Stimulated activated CD4-positive, alpha-beta T cell treated with anti-CD3 and anti-CD28 coated beads, TNF-alpha, amount 100 ng/mL, for 48 hours (primary cell): ENCODE measurements around the gene KRT15.
A peak's percentile ranks its signal among the peaks of the same experiment; 100 is the strongest.

ENCODE experiments used
- DNase-seq, 3 donors: peaks; one replicate each; pipeline ENCODE4 v3.0.0-alpha.2; 2020; ENCODE audit warnings: low read depth in 3 of 3

The KRT15 gene

GRCh38 chr17:41505809-41506767 lies 12.6 kb downstream of the KRT15 start:
- no peak for DNase-seq

GRCh38 chr17:41505007-41505808 lies 13.5 kb downstream of the KRT15 start, which contains the start of gene KRT13:
TSS of gene KRT13 (minus strand) at chr17:41505612. CDS start at chr17:41505550, 62 bp downstream.
- DNase-seq, result no peak

- DNase-seq, result no peak
These were observed 14.3 kb downstream of the KRT15 start for GRCh38 chr17:41504246-41504977.

DNA sequence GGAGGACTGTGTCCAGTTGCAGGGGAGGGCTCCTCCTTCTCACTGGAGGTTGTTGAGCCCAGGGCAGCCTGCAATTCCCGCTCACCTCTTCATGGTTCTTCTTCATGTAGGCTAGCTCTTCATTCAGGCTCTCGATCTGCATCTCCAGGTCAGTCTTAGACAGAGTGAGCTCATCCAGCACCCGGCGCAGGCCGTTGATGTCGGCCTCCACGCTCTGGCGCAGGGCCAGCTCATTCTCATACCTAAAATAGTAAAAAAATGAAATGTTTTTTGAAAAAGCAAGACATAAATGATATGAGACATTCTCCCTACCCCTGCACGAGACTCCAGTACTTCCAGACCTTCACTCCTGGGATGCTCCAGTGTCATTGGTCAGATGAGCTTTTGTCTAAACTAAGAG lies 15.5 kb downstream of the KRT15 start:
- no peak for DNase-seq

GRCh38 chr17:41500131-41500911 lies 18.4 kb downstream of the KRT15 start:
- no peak for DNase-seq

- DNase-seq, result no peak
These were observed 19.0 kb downstream of the KRT15 start for GRCh38 chr17:41499714-41500113.

DNA sequence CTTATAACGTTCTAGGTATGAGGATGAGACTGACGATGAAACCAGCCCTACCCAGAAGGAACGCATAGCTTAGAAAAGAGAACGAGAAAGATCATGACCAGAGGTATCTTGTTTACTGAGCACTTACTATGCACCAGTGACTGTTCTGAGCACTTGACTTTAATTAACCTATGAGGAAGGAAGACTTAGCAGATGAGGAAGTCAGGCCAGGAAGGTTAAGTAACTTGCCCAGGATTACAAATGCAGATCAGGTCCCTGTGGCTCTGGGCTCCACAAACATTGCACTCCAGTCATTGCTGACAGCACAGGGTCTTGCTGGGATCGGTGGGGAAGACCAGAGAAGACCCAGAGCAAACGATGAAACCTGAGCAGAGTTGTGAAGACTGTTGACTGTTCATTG lies 20.4 kb downstream of the KRT15 start:
- DNase-seq, result no peak

- peak; percentile 41 to 78 (median 70) for DNase-seq
These were observed 21.7 kb downstream of the KRT15 start for GRCh38 chr17:41496803-41497484.

GRCh38 chr17:41494524-41494923 lies 24.2 kb downstream of the KRT15 start:
- DNase-seq, result no peak

DNA sequence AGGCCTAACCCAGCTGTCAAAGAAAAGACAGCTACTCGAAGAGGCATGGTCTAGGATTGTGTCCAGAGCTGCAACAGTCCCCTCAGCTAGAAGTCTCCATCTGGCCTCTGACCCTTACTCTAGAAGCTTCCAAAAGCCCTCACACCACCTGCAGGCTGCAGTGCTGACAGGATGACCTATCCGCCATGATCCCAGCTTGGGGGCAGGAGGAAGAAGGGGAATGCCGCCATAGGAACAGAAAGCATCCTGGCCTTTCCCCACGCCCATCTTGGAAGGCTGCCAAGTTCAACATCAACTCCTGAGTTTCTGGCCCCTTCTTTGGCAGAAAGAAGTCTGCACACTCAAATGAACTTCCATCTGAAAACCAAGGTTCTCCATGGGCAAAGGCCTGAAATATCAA lies 25.9 kb downstream of the KRT15 start:
- DNase-seq, result no peak

DNA sequence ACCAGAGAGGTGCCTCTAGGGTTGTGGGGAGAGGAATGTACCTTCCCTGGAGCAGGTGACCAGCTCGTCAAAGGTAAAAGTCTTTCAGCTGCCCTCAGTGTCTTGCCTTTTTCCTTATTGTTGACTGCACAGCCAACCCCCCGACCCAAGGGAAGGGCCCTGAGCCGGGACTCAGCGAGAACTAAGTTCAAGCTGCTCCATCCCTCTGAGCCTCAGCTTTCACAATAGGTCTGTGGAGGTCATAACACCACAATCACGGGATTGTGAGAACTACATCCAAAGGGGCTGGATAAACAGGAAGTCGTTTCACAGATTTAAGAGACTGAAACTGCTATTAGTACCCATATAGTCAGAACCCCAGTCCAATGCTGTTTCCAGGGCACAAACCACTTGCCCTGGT lies 26.3 kb downstream of the KRT15 start:
- DNase-seq, result no peak

GRCh38 chr17:41491476-41491875 lies 27.2 kb downstream of the KRT15 start:
- DNase-seq, result no peak

DNA sequence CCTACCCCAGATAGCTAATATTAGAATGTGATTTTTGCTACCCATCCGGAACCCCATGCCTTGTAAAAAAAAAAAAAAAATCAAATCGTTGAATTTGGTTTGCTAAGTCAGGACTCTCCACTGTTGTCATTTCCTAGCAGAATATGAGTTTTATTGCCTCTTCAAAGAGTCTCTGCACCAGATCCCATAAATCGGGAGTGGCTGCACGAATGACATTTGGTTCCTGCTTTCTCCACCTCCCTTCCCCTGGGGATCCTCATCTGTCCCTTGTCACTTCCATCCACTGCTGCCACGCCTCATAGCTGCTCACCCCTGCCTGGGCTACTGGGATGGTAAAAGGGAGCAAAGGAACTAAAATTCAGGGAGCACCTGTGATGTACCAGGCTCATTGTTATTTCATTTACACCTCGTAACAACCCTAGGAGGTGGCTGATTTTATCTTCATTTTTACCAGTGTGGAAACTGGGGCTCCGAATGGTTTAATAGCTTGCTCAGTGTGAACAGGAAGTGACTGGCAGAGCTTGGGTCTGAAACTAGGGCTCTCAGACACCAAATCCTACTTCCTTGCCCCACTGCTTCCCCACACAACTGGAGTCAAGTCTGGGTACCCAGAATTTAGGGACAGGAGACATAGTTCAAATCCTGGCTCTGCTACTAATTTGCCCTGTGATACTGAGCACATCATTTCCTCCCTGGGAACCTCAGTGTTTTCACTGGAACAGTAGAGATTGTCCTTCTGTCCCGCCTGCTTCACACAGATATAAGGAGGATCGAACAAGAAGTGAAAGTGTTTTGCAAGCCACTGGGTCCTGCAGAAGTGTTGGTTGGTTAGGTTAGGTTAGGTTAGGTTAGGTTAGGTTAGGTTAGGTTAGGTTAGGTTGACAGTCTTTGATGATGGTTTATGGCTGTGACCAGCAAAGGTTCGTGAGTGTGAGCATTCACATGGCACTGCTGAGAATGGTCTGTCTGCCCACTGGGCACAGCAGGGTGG lies 28.4 kb downstream of the KRT15 start:
- no peak for DNase-seq

GRCh38 chr17:41489531-41489930 lies 29.2 kb downstream of the KRT15 start, which contains the start of gene KRT36:
TSS of gene KRT36 (minus strand) at chr17:41489910. CDS start at chr17:41489864, 46 bp downstream.
- no peak for DNase-seq

GRCh38 chr17:41486809-41487530 lies 31.7 kb downstream of the KRT15 start:
- DNase-seq, result peak; percentile 4 to 36 (median 8)

GRCh38 chr17:41486316-41486715 lies 32.4 kb downstream of the KRT15 start:
- no peak for DNase-seq

DNA sequence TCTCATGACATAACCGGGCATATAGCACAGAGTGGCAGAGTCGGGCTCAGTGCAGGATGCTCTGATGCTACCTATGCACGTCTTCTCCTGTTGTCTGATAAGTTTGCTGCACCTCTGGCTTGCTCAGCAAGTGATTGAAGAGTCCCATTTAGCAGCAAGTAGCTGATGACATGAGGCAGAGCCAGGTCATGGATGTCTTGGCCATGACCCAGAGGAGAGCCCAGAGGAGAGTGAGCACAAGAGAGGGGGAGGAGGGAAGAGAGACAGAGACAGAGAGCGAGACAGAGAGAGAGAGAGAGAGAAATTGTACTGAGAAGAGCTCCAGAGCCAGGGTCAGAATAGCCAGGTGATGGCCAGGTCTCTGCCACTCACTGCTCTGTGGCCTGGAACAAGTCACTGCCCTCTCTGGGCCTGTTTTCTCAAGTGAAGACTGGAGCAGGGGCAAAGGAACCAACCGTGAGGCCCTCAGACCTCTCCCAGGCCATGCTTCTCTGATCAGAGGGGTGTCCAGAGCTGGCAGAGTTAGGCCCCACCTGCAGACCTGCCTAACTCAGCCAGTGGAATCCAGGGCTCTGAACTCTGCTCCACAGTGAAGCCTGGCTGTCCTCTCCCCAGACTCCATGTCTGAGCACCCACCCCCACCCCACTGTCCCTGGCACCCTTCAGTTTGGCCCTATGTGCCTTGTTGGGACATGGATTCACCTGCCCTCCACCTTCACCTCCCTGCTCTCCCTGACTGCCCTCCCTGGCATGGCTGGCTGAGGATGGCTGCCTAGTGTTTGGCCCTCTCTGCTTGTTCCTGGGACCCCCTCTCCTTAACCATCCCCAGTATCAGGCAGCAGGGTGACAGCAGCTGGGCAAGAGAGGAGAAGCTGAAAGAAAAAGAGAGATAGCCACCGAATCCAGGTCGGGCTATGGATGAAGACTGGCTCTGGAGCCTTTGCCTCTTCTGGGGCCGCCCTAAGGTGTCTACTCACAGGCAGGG lies 33.5 kb downstream of the KRT15 start:
- DNase-seq, result no peak
